ENCODE data around the gene CLCF1. TPM values are rescaled to one million over a fixed set of nuclear protein-coding genes. Genes with fewer than 3 reads are reported as not detected.

CLCF1 gene
- total RNA-seq, 4 donors from 2014 or later, result 1.1 to 4.1 (median 3.8) TPM

DNA sequence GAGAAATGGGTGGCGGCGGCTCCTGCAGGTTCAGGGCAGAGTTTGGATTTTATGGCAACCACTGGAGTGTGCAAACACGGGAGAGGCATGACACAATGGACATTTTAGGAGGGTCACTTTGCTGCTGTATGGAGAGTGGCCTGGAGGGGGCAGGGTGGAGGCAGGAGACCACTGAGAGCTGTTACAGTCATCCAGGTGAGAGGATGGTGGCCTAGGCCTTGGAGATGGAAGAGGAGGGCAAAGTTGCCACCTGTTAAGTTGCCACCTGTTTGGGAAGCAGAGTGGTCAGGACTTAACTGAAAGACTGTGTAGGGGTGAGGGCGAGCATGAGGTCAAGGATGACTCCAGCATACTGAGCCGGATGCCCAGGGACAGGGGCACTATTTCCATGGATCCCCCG is 16.1 kb upstream of the CLCF1 start:
- TF ChIP-seq, protein P1, sequence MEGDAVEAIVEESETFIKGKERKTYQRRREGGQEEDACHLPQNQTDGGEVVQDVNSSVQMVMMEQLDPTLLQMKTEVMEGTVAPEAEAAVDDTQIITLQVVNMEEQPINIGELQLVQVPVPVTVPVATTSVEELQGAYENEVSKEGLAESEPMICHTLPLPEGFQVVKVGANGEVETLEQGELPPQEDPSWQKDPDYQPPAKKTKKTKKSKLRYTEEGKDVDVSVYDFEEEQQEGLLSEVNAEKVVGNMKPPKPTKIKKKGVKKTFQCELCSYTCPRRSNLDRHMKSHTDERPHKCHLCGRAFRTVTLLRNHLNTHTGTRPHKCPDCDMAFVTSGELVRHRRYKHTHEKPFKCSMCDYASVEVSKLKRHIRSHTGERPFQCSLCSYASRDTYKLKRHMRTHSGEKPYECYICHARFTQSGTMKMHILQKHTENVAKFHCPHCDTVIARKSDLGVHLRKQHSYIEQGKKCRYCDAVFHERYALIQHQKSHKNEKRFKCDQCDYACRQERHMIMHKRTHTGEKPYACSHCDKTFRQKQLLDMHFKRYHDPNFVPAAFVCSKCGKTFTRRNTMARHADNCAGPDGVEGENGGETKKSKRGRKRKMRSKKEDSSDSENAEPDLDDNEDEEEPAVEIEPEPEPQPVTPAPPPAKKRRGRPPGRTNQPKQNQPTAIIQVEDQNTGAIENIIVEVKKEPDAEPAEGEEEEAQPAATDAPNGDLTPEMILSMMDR (IDR thresholded peaks at IDR 0.05; ENCODE audit: low read depth), result no peak

DNA sequence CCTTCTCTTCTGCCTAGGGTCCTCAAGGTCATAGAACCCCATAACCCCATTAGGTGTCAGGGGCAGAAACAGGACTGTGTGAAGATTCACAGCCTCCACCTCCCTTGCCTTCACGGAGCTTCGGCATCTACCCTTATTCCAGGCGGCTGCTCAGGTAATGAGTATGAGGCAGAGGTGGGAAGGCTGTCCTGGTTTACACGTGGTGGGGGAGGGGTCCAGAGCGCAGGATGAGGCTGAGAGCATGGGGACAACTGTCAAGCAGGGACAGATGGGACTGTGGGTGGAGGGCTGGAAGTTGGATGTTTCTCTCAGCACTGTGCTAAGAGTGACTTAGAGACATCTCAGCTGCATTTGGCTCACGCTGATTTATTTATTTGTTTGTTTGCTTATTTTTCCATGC is 14.1 kb upstream of the CLCF1 start:
- TF ChIP-seq, protein P1 (IDR thresholded peaks at IDR 0.05; ENCODE audit: low read depth), result no peak

DNA sequence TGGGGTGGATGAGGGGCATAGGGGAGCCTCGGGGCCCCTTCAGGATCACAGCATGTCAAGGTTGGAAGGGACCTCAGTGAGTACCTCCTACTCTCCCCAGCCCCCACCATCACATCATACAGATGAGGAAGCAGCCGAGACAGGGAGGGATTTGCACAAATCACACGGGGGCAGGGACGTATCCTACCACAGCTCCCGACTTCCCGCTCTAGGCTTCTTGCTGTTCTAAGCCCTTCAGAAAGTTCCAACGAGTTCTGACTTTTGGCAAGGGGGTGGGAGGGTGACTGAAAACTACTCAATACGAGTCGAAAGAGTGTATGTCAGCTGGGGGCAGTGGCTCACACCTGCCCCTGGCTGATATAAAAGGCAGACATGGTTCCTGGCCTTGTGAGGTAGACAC is 13.7 kb upstream of the CLCF1 start:
- TF ChIP-seq, protein P1 (IDR thresholded peaks at IDR 0.05; ENCODE audit: low read depth), result no peak

- TF ChIP-seq, protein P1 (IDR thresholded peaks at IDR 0.05; ENCODE audit: low read depth), result no peak
Observed at GRCh38 chr11:67384851-67385366, 11.5 kb upstream of the CLCF1 start.

DNA sequence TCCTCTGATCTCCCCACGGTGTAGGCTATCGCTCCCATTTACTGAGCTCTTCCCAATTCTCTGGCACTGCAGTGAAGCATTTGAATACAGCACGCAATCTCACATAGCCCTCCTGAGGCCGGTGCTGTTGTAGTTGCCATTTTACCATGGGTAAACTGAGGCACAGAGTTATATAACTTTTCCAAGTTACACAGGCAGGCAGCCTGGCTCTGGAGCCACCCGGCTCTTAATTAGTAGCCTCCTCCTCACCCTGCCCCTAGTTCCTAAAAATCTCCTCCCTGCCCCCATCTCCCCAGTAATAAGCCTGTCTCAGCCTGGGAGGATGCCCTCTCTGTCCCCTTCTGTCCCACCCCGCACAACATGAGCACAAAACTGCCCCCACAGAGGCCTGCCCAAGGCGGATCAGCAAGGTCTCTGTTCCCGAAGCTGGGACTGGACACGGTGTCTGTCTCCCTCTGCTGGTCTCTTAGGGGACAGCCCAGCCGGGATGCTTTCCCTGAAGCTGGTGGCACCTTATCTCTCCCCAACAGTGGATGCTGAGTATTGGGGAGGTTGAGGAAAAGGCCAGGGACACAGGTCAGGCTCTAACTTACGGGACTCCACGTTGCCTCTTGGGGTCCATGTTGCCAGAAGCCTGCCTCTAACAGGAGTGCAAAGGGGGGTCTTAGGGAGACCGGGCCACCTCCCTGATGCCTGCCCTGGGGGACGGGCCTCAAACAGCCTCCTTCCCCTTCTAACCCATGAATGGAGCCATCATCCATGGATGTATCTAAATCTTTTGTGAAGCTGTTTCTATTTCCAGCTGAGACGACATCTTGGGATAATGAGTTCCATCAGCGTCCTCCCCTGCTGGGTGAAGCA is 9.1 kb upstream of the CLCF1 start:
- TF ChIP-seq, protein P1 (IDR thresholded peaks at IDR 0.05; ENCODE audit: low read depth), result no peak

- TF ChIP-seq, protein P1 (IDR thresholded peaks at IDR 0.05; ENCODE audit: low read depth), result no peak
Observed at GRCh38 chr11:67381244-67381972, 8.0 kb upstream of the CLCF1 start.
